ENCODE results near the gene NTNG2.

The NTNG2 gene

GRCh38 chr9:132147331-132147730 lies 14.5 kb upstream of the NTNG2 start:
- DNase-seq = no peak

GRCh38 chr9:132147839-132148238 lies 14.0 kb upstream of the NTNG2 start:
- DNase-seq = no peak

- DNase-seq = no peak
Observed at GRCh38 chr9:132150256-132150655, 11.6 kb upstream of the NTNG2 start.

GRCh38 chr9:132151118-132151517 lies 10.7 kb upstream of the NTNG2 start:
- no peak for DNase-seq

GRCh38 chr9:132152231-132152630 lies 9.6 kb upstream of the NTNG2 start:
- no peak for DNase-seq

- DNase-seq = no peak
Observed at GRCh38 chr9:132154863-132155567, 6.8 kb upstream of the NTNG2 start.

GRCh38 chr9:132155568-132155895 lies 6.3 kb upstream of the NTNG2 start:
- no peak for DNase-seq

GRCh38 chr9:132156262-132156661 lies 5.6 kb upstream of the NTNG2 start:
- DNase-seq = no peak

GRCh38 chr9:132157347-132158116 lies 4.3 kb upstream of the NTNG2 start:
- no peak for DNase-seq

- peak; percentile 30 for DNase-seq
Observed at GRCh38 chr9:132160802-132161742, 786 bp upstream of the NTNG2 start.

- no peak for DNase-seq
Observed at GRCh38 chr9:132162764-132163456, 1.1 kb downstream of the NTNG2 start.

GRCh38 chr9:132163457-132163875 lies 1.6 kb downstream of the NTNG2 start:
- no peak for DNase-seq

GRCh38 chr9:132163876-132164603 lies 2.2 kb downstream of the NTNG2 start:
- DNase-seq = no peak

GRCh38 chr9:132164604-132165362 lies 2.9 kb downstream of the NTNG2 start:
- no peak for DNase-seq

- DNase-seq = no peak
Observed at GRCh38 chr9:132166599-132166998, 4.7 kb downstream of the NTNG2 start.

- no peak for DNase-seq
Observed at GRCh38 chr9:132167192-132167591, 5.3 kb downstream of the NTNG2 start.

GRCh38 chr9:132168347-132168746 lies 6.5 kb downstream of the NTNG2 start:
- no peak for DNase-seq

- DNase-seq = no peak
Observed at GRCh38 chr9:132168851-132169250, 7.0 kb downstream of the NTNG2 start.

GRCh38 chr9:132169672-132170392 lies 8.0 kb downstream of the NTNG2 start:
- DNase-seq = no peak

- no peak for DNase-seq
Observed at GRCh38 chr9:132171702-132172101, 9.8 kb downstream of the NTNG2 start.

- DNase-seq = no peak
Observed at GRCh38 chr9:132172185-132172584, 10.3 kb downstream of the NTNG2 start.

Data from SIG-M5 (cell line).